ENCODE results near the gene STK24.

Gene STK24

DNA sequence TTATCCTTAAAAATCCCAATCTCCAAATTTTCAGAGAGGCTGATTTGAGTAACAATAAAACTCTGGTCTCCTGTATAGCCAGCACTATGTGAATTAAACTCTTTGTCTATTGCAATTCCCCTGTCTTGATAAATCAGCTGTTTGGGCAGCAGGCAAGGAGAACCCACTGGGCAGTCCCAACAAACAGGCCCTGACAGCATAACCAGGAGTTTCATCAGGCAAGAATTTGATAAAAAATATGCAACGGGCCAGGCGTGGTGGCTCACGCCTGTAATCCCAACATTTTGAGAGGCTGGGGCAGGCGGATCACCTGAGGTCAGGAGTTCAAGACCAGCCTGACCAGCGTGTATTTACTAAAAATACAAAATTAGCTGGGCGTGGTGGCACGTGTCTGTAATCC lies 42.1 kb downstream of the STK24 start:
- Histone ChIP-seq H3K27me3 (ENCODE audit: control insufficient read depth in 1 of 2, insufficient read depth in 2 of 2, low read length in 2 of 2) (no peaks in the 10 kb centered on the region), H3K27ac (ENCODE audit: low read depth, low read length) (no peak overlapping the region), H3K9ac (ENCODE audit: low read depth in 1 of 2, low read length in 2 of 2) (no peak overlapping the region), H3K36me3 (ENCODE audit: control insufficient read depth in 1 of 2, insufficient read depth in 2 of 2, low read length in 2 of 2) (peaks cover 3 to 7% of the 10 kb centered on the region in 2 donors), H3K9me3 (ENCODE audit: control insufficient read depth in 1 of 2, low read length in 2 of 2) (no peaks in the 10 kb centered on the region), H3K4me1 (ENCODE audit: control insufficient read depth in 1 of 2, insufficient read depth in 2 of 2, low read length in 2 of 2) (peaks cover 25 to 31% of the 10 kb centered on the region in 2 donors), H3K4me3 (ENCODE audit: low read depth in 1 of 2, low read length in 2 of 2) (no peak overlapping the region)

DNA sequence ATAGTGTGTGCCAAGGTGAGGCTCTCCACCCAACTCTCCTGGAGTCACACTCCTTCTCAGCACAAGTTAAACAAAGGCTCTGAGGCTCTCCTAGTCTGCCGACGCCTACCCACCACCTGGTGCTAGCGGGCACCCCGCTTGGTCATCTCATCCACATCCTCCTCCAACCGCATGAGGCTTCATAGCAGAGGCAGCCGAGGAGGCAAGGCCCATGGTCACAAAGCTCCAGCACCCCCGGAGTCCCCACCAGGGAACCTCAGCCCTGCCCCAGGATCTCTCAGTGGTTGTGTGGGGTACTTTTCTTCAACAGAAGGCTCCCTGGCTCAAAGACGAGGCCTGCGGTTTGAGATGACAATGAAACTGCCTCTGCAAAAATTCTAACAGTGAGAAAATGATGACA lies 43.0 kb downstream of the STK24 start:
- Histone ChIP-seq H3K4me3 (ENCODE audit: low read depth in 1 of 2, low read length in 2 of 2) (no peak overlapping the region), H3K27ac (ENCODE audit: low read depth, low read length) (no peak overlapping the region), H3K9me3 (ENCODE audit: control insufficient read depth in 1 of 2, low read length in 2 of 2) (no peaks in the 10 kb centered on the region), H3K36me3 (ENCODE audit: control insufficient read depth in 1 of 2, insufficient read depth in 2 of 2, low read length in 2 of 2) (peaks cover 3 to 7% of the 10 kb centered on the region in 2 donors), H3K9ac (ENCODE audit: low read depth in 1 of 2, low read length in 2 of 2) (no peak overlapping the region), H3K27me3 (ENCODE audit: control insufficient read depth in 1 of 2, insufficient read depth in 2 of 2, low read length in 2 of 2) (no peaks in the 10 kb centered on the region), H3K4me1 (ENCODE audit: control insufficient read depth in 1 of 2, insufficient read depth in 2 of 2, low read length in 2 of 2) (peaks cover 24 to 35% of the 10 kb centered on the region in 2 donors)

DNA sequence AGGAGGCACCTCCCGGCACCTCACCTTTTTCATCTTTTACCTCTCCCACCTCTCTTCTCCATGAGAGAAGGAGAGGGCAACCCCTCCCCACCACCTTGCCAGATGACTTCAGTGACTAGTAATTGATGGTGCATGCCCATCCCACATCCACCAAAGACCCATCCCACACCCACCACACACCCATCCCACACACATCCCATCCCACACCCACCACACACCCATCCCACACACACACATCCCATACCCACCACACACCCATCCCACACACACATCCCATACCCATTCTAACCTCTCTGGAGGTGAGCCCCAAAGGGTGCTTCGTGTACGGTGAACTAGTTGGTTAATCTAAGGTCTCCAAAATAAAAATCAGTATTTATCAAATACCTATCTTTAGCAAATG lies 44.7 kb downstream of the STK24 start:
- H3K9me3 ChIP-seq (ENCODE audit: control insufficient read depth in 1 of 2, low read length in 2 of 2) = no peaks in the 10 kb centered on the region
- H3K36me3 ChIP-seq (ENCODE audit: control insufficient read depth in 1 of 2, insufficient read depth in 2 of 2, low read length in 2 of 2) = peaks cover 3 to 7% of the 10 kb centered on the region in 2 donors
- H3K9ac ChIP-seq (ENCODE audit: low read depth in 1 of 2, low read length in 2 of 2) = no peak overlapping the region
- H3K4me1 ChIP-seq (ENCODE audit: control insufficient read depth in 1 of 2, insufficient read depth in 2 of 2, low read length in 2 of 2) = peaks cover 21 to 33% of the 10 kb centered on the region in 2 donors
- no peaks in the 10 kb centered on the region for H3K27me3 ChIP-seq (ENCODE audit: control insufficient read depth in 1 of 2, insufficient read depth in 2 of 2, low read length in 2 of 2)
- H3K4me3 ChIP-seq (ENCODE audit: low read depth in 1 of 2, low read length in 2 of 2) = no peak overlapping the region
- no peak overlapping the region for H3K27ac ChIP-seq (ENCODE audit: low read depth, low read length)

DNA sequence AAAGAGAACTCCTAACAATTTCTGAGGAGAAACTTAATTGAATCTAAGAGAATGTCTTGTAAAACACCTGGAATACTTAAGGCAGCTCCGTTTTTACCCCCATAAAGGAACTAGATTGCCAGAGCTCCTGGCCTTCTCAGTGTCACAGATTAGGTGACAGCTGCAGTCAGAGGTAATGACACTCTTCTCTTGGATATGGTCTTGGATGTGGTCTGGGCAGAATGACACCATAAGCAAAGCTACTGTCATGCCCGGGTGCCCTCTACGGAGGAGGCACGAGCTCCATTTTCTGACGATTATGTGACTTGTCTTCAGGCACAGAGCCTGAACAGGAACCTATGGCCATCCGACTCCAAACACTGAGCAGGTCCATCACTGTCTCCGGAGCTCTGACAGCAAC lies 46.7 kb downstream of the STK24 start:
- Histone ChIP-seq H3K36me3 (ENCODE audit: control insufficient read depth in 1 of 2, insufficient read depth in 2 of 2, low read length in 2 of 2) (peaks cover 3 to 7% of the 10 kb centered on the region in 2 donors), H3K4me3 (ENCODE audit: low read depth in 1 of 2, low read length in 2 of 2) (no peak overlapping the region), H3K9ac (ENCODE audit: low read depth in 1 of 2, low read length in 2 of 2) (no peak overlapping the region), H3K27ac (ENCODE audit: low read depth, low read length) (no peak overlapping the region), H3K9me3 (ENCODE audit: control insufficient read depth in 1 of 2, low read length in 2 of 2) (no peaks in the 10 kb centered on the region), H3K27me3 (ENCODE audit: control insufficient read depth in 1 of 2, insufficient read depth in 2 of 2, low read length in 2 of 2) (no peaks in the 10 kb centered on the region), H3K4me1 (ENCODE audit: control insufficient read depth in 1 of 2, insufficient read depth in 2 of 2, low read length in 2 of 2) (peaks cover 20 to 31% of the 10 kb centered on the region in 2 donors)

DNA sequence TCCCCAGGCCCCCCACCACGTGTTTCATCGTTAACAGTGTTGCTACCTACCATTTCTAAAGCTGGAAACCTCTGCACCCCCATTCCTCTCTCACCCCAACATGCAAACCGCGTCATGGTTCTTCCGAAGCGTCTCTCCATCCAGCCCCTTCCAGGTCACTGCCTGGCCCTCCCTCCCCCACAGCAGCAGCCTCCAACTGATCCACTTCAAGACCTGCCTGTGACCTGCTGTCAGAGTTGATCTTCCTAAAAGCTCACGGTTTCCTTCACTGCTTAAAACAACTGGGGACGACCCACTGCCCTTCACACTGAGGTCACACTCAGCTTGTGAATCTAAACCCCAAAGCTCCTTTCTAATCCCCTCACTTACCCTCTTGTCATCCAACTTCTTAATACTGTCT lies 47.7 kb downstream of the STK24 start:
- Histone ChIP-seq H3K9ac (ENCODE audit: low read depth in 1 of 2, low read length in 2 of 2) (no peak overlapping the region), H3K27ac (ENCODE audit: low read depth, low read length) (no peak overlapping the region), H3K9me3 (ENCODE audit: control insufficient read depth in 1 of 2, low read length in 2 of 2) (no peaks in the 10 kb centered on the region), H3K36me3 (ENCODE audit: control insufficient read depth in 1 of 2, insufficient read depth in 2 of 2, low read length in 2 of 2) (peaks cover 3 to 7% of the 10 kb centered on the region in 2 donors), H3K27me3 (ENCODE audit: control insufficient read depth in 1 of 2, insufficient read depth in 2 of 2, low read length in 2 of 2) (no peaks in the 10 kb centered on the region), H3K4me1 (ENCODE audit: control insufficient read depth in 1 of 2, insufficient read depth in 2 of 2, low read length in 2 of 2) (peaks cover 30 to 36% of the 10 kb centered on the region in 2 donors), H3K4me3 (ENCODE audit: low read depth in 1 of 2, low read length in 2 of 2) (no peak overlapping the region)

DNA sequence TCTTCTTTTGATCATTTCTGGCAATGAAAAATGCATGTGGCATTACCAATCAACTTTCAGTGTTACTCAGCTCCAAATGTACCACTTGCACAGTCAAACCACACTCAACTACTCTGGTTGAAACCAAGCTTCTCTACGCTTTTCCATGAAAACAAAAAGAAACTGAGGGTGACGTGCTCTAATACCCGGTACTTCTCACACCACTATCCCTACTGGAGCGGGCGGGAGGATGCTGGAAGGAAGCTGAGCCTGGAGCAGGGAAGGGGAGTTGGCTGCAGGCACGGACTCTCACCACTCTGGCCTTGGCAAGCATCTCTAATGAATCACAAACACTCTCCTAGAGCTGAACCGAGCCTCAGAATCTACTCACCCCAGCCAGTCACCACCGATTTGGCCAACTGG lies 48.2 kb downstream of the STK24 start:
- Histone ChIP-seq H3K27me3 (ENCODE audit: control insufficient read depth in 1 of 2, insufficient read depth in 2 of 2, low read length in 2 of 2) (no peaks in the 10 kb centered on the region), H3K4me3 (ENCODE audit: low read depth in 1 of 2, low read length in 2 of 2) (no peak overlapping the region), H3K4me1 (ENCODE audit: control insufficient read depth in 1 of 2, insufficient read depth in 2 of 2, low read length in 2 of 2) (peaks cover 35 to 41% of the 10 kb centered on the region in 2 donors), H3K9ac (ENCODE audit: low read depth in 1 of 2, low read length in 2 of 2) (no peak overlapping the region), H3K36me3 (ENCODE audit: control insufficient read depth in 1 of 2, insufficient read depth in 2 of 2, low read length in 2 of 2) (peaks cover under 1 to 4% of the 10 kb centered on the region in 2 donors), H3K27ac (ENCODE audit: low read depth, low read length) (no peak overlapping the region), H3K9me3 (ENCODE audit: control insufficient read depth in 1 of 2, low read length in 2 of 2) (no peaks in the 10 kb centered on the region)

DNA sequence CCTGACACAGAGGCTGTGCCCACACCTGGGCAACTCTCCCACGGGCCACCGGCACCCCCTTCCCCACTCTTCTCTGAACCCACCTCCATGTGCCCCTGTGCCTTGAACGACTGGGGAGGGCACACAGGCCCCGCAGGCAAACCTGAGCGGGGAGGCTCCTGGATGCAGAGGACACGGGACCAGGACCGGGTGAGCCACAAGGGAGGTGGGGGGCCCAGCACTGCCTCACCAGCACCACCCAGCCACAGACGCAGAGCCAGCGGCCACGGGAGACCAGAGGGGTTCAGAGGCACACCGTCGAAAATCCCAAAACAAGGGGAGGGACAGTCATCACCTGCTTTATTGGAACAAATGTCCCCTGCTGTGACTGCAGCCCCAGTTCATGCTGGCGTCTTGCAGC lies 49.4 kb downstream of the STK24 start:
- Histone ChIP-seq H3K4me1 (ENCODE audit: control insufficient read depth in 1 of 2, insufficient read depth in 2 of 2, low read length in 2 of 2) (peaks cover 47 to 52% of the 10 kb centered on the region in 2 donors), H3K4me3 (ENCODE audit: low read depth in 1 of 2, low read length in 2 of 2) (no peak overlapping the region), H3K9me3 (ENCODE audit: control insufficient read depth in 1 of 2, low read length in 2 of 2) (no peaks in the 10 kb centered on the region), H3K27me3 (ENCODE audit: control insufficient read depth in 1 of 2, insufficient read depth in 2 of 2, low read length in 2 of 2) (no peaks in the 10 kb centered on the region), H3K9ac (ENCODE audit: low read depth in 1 of 2, low read length in 2 of 2) (no peak overlapping the region), H3K36me3 (ENCODE audit: control insufficient read depth in 1 of 2, insufficient read depth in 2 of 2, low read length in 2 of 2) (peaks cover 0 to 3% of the 10 kb centered on the region in 2 donors), H3K27ac (ENCODE audit: low read depth, low read length) (no peak overlapping the region)

DNA sequence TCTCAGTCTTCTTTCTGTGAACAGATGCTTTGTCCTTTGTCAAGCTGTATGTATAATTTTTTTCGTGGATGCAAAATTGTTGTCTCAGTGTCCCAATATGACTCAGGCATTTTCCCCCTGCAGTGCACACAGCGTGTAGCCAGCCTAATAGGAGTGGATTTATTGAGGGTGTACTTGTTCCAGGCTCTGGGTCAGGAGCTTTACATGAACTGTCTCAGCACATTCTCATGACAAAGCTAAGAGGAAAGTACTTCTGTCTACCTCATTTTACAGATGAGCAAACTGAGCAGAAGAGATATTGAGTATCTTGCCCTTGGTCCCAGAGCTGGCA lies 50.8 kb downstream of the STK24 start:
- no peak overlapping the region for H3K9ac ChIP-seq (ENCODE audit: low read depth in 1 of 2, low read length in 2 of 2)
- H3K4me3 ChIP-seq (ENCODE audit: low read depth in 1 of 2, low read length in 2 of 2) = no peak overlapping the region
- H3K36me3 ChIP-seq (ENCODE audit: control insufficient read depth in 1 of 2, insufficient read depth in 2 of 2, low read length in 2 of 2) = peaks cover 0 to 3% of the 10 kb centered on the region in 2 donors
- no peaks in the 10 kb centered on the region for H3K9me3 ChIP-seq (ENCODE audit: control insufficient read depth in 1 of 2, low read length in 2 of 2)
- H3K4me1 ChIP-seq (ENCODE audit: control insufficient read depth in 1 of 2, insufficient read depth in 2 of 2, low read length in 2 of 2) = peaks cover 56 to 58% of the 10 kb centered on the region in 2 donors
- H3K27me3 ChIP-seq (ENCODE audit: control insufficient read depth in 1 of 2, insufficient read depth in 2 of 2, low read length in 2 of 2) = no peaks in the 10 kb centered on the region
- H3K27ac ChIP-seq (ENCODE audit: low read depth, low read length) = no peak overlapping the region

DNA sequence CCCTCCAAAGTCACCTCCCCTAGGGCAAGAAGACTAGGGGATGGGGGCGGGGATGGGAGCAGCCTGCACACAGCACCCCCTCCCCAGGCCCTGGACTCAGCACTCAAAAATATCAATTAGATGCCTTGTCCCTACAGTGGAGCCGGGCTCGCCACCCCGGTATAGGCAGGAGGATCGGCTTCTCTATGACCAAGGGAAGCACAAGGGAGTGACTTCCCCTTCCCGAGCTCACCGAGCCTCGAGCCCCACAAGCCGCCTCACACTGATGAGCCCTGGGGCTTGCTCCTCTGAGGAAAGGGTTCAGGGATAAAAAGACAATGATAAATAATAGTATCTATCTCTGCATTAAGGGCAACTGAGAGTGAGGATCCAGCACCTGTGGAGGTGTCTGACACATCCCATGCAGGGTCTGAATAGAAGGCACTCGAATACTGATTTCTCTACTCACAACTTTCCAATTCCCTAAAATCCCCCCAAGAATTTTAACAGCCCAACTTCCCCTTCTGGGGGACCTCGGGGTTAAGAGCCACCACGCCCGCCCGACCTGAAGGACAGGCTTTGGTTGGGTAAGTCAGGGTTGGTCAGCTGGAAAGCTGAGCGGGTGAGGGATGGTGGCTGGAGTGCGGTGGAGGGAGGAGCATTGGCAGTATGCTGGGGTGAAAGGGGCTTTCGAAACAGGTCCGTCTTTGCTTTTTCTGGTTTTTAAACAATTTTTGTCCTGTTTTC lies 51.3 kb downstream of the STK24 start:
- Histone ChIP-seq H3K4me1 (ENCODE audit: control insufficient read depth in 1 of 2, insufficient read depth in 2 of 2, low read length in 2 of 2) (peaks cover 56 to 58% of the 10 kb centered on the region in 2 donors), H3K4me3 (ENCODE audit: low read depth in 1 of 2, low read length in 2 of 2) (no peak overlapping the region), H3K27me3 (ENCODE audit: control insufficient read depth in 1 of 2, insufficient read depth in 2 of 2, low read length in 2 of 2) (no peaks in the 10 kb centered on the region), H3K27ac (ENCODE audit: low read depth, low read length) (no peak overlapping the region), H3K9ac (ENCODE audit: low read depth in 1 of 2, low read length in 2 of 2) (no peak overlapping the region), H3K9me3 (ENCODE audit: control insufficient read depth in 1 of 2, low read length in 2 of 2) (no peaks in the 10 kb centered on the region), H3K36me3 (ENCODE audit: control insufficient read depth in 1 of 2, insufficient read depth in 2 of 2, low read length in 2 of 2) (peaks cover 0 to 3% of the 10 kb centered on the region in 2 donors)

DNA sequence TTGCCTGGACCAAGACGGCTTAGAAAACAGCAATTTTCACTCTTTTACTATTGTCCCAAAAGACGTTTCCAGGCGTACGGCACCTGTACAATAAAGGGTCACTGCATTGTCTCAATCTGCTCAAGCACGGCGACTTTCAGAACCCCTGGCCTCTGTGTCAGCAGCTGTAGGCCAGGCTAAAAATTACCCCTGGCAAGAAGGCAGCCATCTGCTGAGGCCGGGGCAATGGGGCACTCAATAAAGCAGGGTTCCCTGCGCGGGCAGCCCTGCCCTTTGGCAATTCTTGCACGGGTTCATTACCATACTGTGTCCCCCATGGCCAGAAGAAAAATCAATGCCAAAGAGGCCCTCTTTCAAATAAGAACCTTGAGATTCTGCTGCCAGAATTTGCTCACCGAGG lies 52.1 kb downstream of the STK24 start:
- no peak overlapping the region for H3K4me3 ChIP-seq (ENCODE audit: low read depth in 1 of 2, low read length in 2 of 2)
- no peaks in the 10 kb centered on the region for H3K36me3 ChIP-seq (ENCODE audit: control insufficient read depth in 1 of 2, insufficient read depth in 2 of 2, low read length in 2 of 2)
- H3K27ac ChIP-seq (ENCODE audit: low read depth, low read length) = no peak overlapping the region
- H3K27me3 ChIP-seq (ENCODE audit: control insufficient read depth in 1 of 2, insufficient read depth in 2 of 2, low read length in 2 of 2) = no peaks in the 10 kb centered on the region
- H3K4me1 ChIP-seq (ENCODE audit: control insufficient read depth in 1 of 2, insufficient read depth in 2 of 2, low read length in 2 of 2) = peaks cover 56 to 58% of the 10 kb centered on the region in 2 donors
- H3K9ac ChIP-seq (ENCODE audit: low read depth in 1 of 2, low read length in 2 of 2) = no peak overlapping the region
- no peaks in the 10 kb centered on the region for H3K9me3 ChIP-seq (ENCODE audit: control insufficient read depth in 1 of 2, low read length in 2 of 2)

Measured in duodenal mucosa (tissue), 2 donors.